Measurements from ENCODE around the gene CD300H. TPM values are rescaled to one million over a fixed set of nuclear protein-coding genes. Genes with fewer than 3 reads are reported as not detected.

The CD300H gene
- total RNA-seq, 6 experiments from 2014 or later = 1.2 TPM; not detected in 5

- Histone ChIP-seq H3K27ac (no peak overlapping the region), H3K4me3 (no peak overlapping the region), H3K36me3 (no peaks in the 10 kb centered on the region), H3K27me3 (no peaks in the 10 kb centered on the region), H3K4me1 (no peaks in the 10 kb centered on the region), H3K9me3 (no peaks in the 10 kb centered on the region)
- intact Hi-C loops (cut with DNase I) = no loop called here
- DNase-seq (no peak), ATAC-seq (peak in 3 of 4 donors; percentile 36 to 54 (median 41))
- TF ChIP-seq CTCF (IDR thresholded peaks at IDR 0.05) (no peak), POLR2A (IDR thresholded peaks at IDR 0.05) (no peak)
- WGBS (ENCODE audit: insufficient coverage, low coverage, low lambda C conversion rate, missing lambda C conversion rate) = 59% methylated on average over 6 of the region's 7 CpGs
Measured at GRCh38 chr17:74512624-74513091, 54.7 kb downstream of the CD300H start.

- intact Hi-C loops (cut with DNase I) = no loop called here
Measured at GRCh38 chr17:74512036-74512435, 55.3 kb downstream of the CD300H start.

More at GRCh38 chr17:74512036-74512435, 55.3 kb downstream of the CD300H start:
- no peak for TF ChIP-seq CTCF (IDR thresholded peaks at IDR 0.05)
- no peak for TF ChIP-seq POLR2A (IDR thresholded peaks at IDR 0.05)
- 70% methylated on average over 2 of the region's 2 CpGs for WGBS (ENCODE audit: insufficient coverage, low coverage, low lambda C conversion rate, missing lambda C conversion rate)
- H3K9me3 ChIP-seq = no peaks in the 10 kb centered on the region
- H3K27me3 ChIP-seq = no peaks in the 10 kb centered on the region
- no peaks in the 10 kb centered on the region for H3K36me3 ChIP-seq
- no peak overlapping the region for H3K27ac ChIP-seq
- peak in 2 of 4 donors; percentile 21 to 31 for ATAC-seq
- H3K4me1 ChIP-seq = no peaks in the 10 kb centered on the region
- DNase-seq = no peak
- no peak overlapping the region for H3K4me3 ChIP-seq

Other genes with a start within 250 kb of the CD300H start
- gene KIF19, start 241.3 kb downstream of the CD300H start, total RNA-seq = 1 to 10 TPM in 1 of 6 experiments, under 1 TPM in 5; 0.31 to 1.1 (median 0.64) TPM
- not detected for gene BTBD17, start 205.6 kb downstream of the CD300H start, total RNA-seq
- gene GPR142, start 200.0 kb downstream of the CD300H start, total RNA-seq = under 1 TPM in 1 of 6 experiments, not detected in 5; 0.24 TPM
- 100 to 1,000 TPM; 120 to 215 (median 131) TPM for gene GPRC5C, start 135.4 kb downstream of the CD300H start, total RNA-seq
- gene CD300A, start 100.9 kb downstream of the CD300H start, total RNA-seq = 10 to 100 TPM in 1 of 6 experiments, 1 to 10 TPM in 5; 4.8 to 16.6 (median 6.6) TPM
- under 1 TPM; 0.07 to 0.33 (median 0.21) TPM for gene CD300LB, start 36.0 kb downstream of the CD300H start, total RNA-seq
- 1 to 10 TPM in 1 of 6 experiments, under 1 TPM in 5; 0.22 to 2.7 (median 0.41) TPM for gene CD300C, start 21.4 kb downstream of the CD300H start, total RNA-seq
- gene CD300LD, start 24.8 kb upstream of the CD300H start, total RNA-seq = not detected
- gene CD300E, start 56.2 kb upstream of the CD300H start, total RNA-seq = under 1 TPM; 0.07 to 0.91 (median 0.34) TPM
- gene CD300LF, start 145.4 kb upstream of the CD300H start, total RNA-seq = 1 to 10 TPM in 2 of 6 experiments, under 1 TPM in 3, not detected in 1; 0.44 to 2.6 (median 0.74) TPM
- gene RAB37, start 169.7 kb upstream of the CD300H start, total RNA-seq = 10 to 100 TPM in 3 of 6 experiments, 1 to 10 TPM in 3; 5.0 to 14.4 (median 9.0) TPM
- gene NHERF1, start 181.1 kb upstream of the CD300H start, total RNA-seq = 100 to 1,000 TPM; 105 to 218 (median 161) TPM
- gene NAT9, start 208.8 kb upstream of the CD300H start, total RNA-seq = 10 to 100 TPM in 5 of 6 experiments, 1 to 10 TPM in 1; 10.0 to 23.0 (median 16.3) TPM